ENCODE measurements around the gene TEN1. TPM values are rescaled to one million over a fixed set of nuclear protein-coding genes. Genes with fewer than 3 reads are reported as not detected.

The TEN1 gene
- total and polyA plus RNA-seq, 2 of the 4 experiments (the other 2 are of a cell fraction): 14.7 to 17.9 TPM

DNA sequence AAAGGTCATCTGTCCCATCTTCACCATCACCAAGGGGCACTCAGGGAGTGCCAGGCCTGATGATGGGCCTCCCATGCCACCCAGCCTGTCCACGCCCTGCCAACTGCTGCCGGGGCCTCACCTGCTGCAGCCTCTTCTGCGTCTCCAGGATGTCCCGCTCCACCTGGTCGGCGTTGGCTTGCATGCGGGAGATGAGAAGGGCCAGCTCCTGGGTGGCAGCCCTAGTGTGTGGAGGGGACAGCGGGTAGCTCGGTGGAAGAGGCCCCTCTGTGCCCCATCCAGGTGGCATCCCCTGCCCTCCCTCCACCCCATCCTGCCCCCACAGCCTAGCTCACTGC lies 44.8 kb downstream of the TEN1 start:
- Histone ChIP-seq H3K14ac (replicated peaks; ENCODE audit: low read depth, low read length) (no peak overlapping the region), H3K18ac (ENCODE audit: low read depth, low read length) (no peak overlapping the region), H2BK15ac (ENCODE audit: low read depth, low read length) (no peak overlapping the region), H3K4me2 (ENCODE audit: low read depth, low read length) (no peak overlapping the region), H2AFZ (replicated peaks; ENCODE audit: low read length, poor library complexity) (no peak overlapping the region), H3K4ac (ENCODE audit: low read depth, low read length) (no peak overlapping the region), H4K8ac (ENCODE audit: low read depth in 2 of 2, low read length in 2 of 2) (no peak overlapping the region), H3K23ac (ENCODE audit: low read depth, low read length) (no peak overlapping the region), H3K36me3 (ENCODE audit: control insufficient read depth, insufficient read depth, low read length) (no peaks in the 10 kb centered on the region), H3K4me3 (ENCODE audit: insufficient read depth, low read depth, low read length) (no peak overlapping the region), H3K4me1 (ENCODE audit: control insufficient read depth, insufficient read depth, low read length) (no peaks in the 10 kb centered on the region), H3K56ac (ENCODE audit: extremely low read depth, insufficient read depth, low read length) (no peak overlapping the region), H2BK5ac (ENCODE audit: low read depth, low read length, poor library complexity, severe bottlenecking) (no peak overlapping the region), H4K20me1 (ENCODE audit: insufficient read depth, low read length) (no peaks in the 10 kb centered on the region), H2BK120ac (ENCODE audit: low read depth, low read length) (no peak overlapping the region), H4K91ac (ENCODE audit: insufficient read depth, low read depth, low read length) (no peak overlapping the region), H2AK5ac (ENCODE audit: low read depth, low read length) (no peak overlapping the region), H4K5ac (ENCODE audit: low read depth, low read length) (no peak overlapping the region), H3K27me3 (ENCODE audit: control insufficient read depth, insufficient read depth, low read length) (peaks cover 15% of the 10 kb centered on the region), H3K27ac (ENCODE audit: insufficient read depth, low read length) (no peak overlapping the region), H2AK9ac (replicated peaks; ENCODE audit: low read depth, low read length, poor library complexity) (no peak overlapping the region), H3K9me1 (ENCODE audit: insufficient read depth, low read length) (no peaks in the 10 kb centered on the region), H3K79me1 (ENCODE audit: low read depth in 1 of 2, low read length in 2 of 2) (no peaks in the 10 kb centered on the region), H3K9me3 (ENCODE audit: control insufficient read depth, insufficient read depth, low read length) (no peaks in the 10 kb centered on the region), H2BK20ac (ENCODE audit: low read depth, low read length) (no peak overlapping the region), H3K9ac (ENCODE audit: low read depth, low read length) (no peak overlapping the region)
- 96% methylated on average over 4 of the region's 9 CpGs; no CpG with 5 or more reads in 1 of the 2 experiments for WGBS, 2 experiments (ENCODE audit: extremely low coverage in 2 of 2, insufficient read length in 1 of 2)
- ATAC-seq (ENCODE audit: low read depth) (no peak), DNase-seq (no peak)
- dilution Hi-C loops (cut with HindIII; ENCODE audit: low sequenced_read_pairs, unreplicated experiment): no loop called here
- CTCF ChIA-PET: interaction anchor here (0.8 kb wide), 1 partner anchor 10 kb away, joined by 3 read pairs; no protein-coding TSS in a partner anchor
- in situ Hi-C loops (cut with MboI; ENCODE audit: low sequenced_read_pairs): no loop called here
- intact Hi-C loops (cut with micrococcal nuclease): no loop called here
- POLR2A ChIA-PET (ENCODE audit: unreplicated experiment): no interaction called here
- TF ChIP-seq SMC3 (IDR thresholded peaks at IDR 0.05; ENCODE audit: low read depth, low read length) (no peak), MXI1 (IDR thresholded peaks at IDR 0.05; ENCODE audit: borderline replicate concordance, low read depth, low read length) (no peak), RCOR1 (IDR thresholded peaks at IDR 0.05; ENCODE audit: insufficient replicate concordance, low read length) (no peak), CEBPB (IDR thresholded peaks at IDR 0.05; ENCODE audit: low read depth, low read length) (no peak), MAZ (IDR thresholded peaks at IDR 0.05; ENCODE audit: borderline replicate concordance, low read depth, low read length) (no peak), BHLHE40 (IDR thresholded peaks at IDR 0.05; ENCODE audit: low read depth, low read length) (no peak), FOS (IDR thresholded peaks at IDR 0.05; ENCODE audit: low read depth, low read length) (no peak), POLR2A (IDR thresholded peaks at IDR 0.05; ENCODE audit: low read depth, low read length) (no peak), RFX5 (IDR thresholded peaks at IDR 0.05; ENCODE audit: low read depth, low read length) (no peak), NFE2L2 (IDR thresholded peaks at IDR 0.05; ENCODE audit: low read depth, low read length) (no peak), RAD21 (IDR thresholded peaks at IDR 0.05; ENCODE audit: low read length) (no peak), CHD1 (IDR thresholded peaks at IDR 0.05; ENCODE audit: low read depth, low read length) (no peak), MAFK (IDR thresholded peaks at IDR 0.05; ENCODE audit: low read depth, low read length) (no peak)
- TF ChIP-seq, protein P1, sequence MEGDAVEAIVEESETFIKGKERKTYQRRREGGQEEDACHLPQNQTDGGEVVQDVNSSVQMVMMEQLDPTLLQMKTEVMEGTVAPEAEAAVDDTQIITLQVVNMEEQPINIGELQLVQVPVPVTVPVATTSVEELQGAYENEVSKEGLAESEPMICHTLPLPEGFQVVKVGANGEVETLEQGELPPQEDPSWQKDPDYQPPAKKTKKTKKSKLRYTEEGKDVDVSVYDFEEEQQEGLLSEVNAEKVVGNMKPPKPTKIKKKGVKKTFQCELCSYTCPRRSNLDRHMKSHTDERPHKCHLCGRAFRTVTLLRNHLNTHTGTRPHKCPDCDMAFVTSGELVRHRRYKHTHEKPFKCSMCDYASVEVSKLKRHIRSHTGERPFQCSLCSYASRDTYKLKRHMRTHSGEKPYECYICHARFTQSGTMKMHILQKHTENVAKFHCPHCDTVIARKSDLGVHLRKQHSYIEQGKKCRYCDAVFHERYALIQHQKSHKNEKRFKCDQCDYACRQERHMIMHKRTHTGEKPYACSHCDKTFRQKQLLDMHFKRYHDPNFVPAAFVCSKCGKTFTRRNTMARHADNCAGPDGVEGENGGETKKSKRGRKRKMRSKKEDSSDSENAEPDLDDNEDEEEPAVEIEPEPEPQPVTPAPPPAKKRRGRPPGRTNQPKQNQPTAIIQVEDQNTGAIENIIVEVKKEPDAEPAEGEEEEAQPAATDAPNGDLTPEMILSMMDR (conservative IDR thresholded peaks at IDR 0.05; ENCODE audit: low read depth, low read length): no peak
- TF ChIP-seq, protein P2, sequence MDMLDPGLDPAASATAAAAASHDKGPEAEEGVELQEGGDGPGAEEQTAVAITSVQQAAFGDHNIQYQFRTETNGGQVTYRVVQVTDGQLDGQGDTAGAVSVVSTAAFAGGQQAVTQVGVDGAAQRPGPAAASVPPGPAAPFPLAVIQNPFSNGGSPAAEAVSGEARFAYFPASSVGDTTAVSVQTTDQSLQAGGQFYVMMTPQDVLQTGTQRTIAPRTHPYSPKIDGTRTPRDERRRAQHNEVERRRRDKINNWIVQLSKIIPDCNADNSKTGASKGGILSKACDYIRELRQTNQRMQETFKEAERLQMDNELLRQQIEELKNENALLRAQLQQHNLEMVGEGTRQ (IDR thresholded peaks at IDR 0.05; ENCODE audit: low read depth, low read length): no peak
- TF ChIP-seq, protein P3, sequence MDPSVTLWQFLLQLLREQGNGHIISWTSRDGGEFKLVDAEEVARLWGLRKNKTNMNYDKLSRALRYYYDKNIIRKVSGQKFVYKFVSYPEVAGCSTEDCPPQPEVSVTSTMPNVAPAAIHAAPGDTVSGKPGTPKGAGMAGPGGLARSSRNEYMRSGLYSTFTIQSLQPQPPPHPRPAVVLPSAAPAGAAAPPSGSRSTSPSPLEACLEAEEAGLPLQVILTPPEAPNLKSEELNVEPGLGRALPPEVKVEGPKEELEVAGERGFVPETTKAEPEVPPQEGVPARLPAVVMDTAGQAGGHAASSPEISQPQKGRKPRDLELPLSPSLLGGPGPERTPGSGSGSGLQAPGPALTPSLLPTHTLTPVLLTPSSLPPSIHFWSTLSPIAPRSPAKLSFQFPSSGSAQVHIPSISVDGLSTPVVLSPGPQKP (IDR thresholded peaks at IDR 0.05; ENCODE audit: borderline replicate concordance, low read depth, low read length): no peak
- BruUV-seq (replicated peaks): no TSS peak
